ENCODE measurements around the gene MRPL50.

DNA sequence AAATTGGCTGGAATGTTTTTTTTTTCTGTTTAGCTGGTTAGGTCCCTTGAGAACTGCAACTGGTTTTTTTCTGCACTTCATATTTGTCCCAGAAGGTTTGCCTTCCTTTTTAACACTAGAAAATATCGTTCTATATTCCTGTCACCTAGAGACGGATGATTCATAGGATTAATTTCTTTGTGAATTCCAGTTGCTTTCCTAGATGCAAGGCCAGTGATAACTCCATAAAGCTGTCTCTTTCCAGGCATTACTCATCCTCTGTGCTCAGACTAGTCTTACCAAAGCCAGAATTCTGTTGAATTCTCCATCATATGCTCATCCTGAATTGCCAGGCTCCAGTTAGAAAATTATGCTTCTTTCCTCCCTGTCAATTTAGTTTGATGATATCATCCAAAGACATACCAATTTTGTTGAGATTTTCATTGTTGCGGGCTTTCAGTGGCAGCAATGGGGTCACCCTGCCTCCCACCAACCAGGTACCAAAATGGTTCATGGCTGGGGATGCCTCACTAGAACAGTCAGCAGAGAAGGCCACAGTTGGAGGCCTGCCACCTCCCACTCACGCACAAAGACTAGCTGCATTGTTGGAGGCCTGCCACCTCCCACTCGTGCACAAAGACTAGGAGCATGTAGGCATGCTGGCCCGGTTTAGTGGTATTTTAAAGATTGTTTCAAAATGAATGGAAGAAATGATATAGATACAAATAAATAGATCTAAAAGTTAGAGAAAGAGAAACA, 22.1 kb downstream of the MRPL50 start:
- TF ChIP-seq, protein P1, sequence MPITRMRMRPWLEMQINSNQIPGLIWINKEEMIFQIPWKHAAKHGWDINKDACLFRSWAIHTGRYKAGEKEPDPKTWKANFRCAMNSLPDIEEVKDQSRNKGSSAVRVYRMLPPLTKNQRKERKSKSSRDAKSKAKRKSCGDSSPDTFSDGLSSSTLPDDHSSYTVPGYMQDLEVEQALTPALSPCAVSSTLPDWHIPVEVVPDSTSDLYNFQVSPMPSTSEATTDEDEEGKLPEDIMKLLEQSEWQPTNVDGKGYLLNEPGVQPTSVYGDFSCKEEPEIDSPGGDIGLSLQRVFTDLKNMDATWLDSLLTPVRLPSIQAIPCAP (CRISPR knock-in tag; IDR thresholded peaks at IDR 0.05): no peak
- TF ChIP-seq FOXP1 (CRISPR knock-in tag; IDR thresholded peaks at IDR 0.05; ENCODE audit: borderline replicate concordance): no peak
- TF ChIP-seq TEAD4 (CRISPR knock-in tag; IDR thresholded peaks at IDR 0.05): no peak
- TF ChIP-seq MXD4 (CRISPR knock-in tag; IDR thresholded peaks at IDR 0.05; ENCODE audit: borderline replicate concordance): no peak
- TF ChIP-seq, protein P2, sequence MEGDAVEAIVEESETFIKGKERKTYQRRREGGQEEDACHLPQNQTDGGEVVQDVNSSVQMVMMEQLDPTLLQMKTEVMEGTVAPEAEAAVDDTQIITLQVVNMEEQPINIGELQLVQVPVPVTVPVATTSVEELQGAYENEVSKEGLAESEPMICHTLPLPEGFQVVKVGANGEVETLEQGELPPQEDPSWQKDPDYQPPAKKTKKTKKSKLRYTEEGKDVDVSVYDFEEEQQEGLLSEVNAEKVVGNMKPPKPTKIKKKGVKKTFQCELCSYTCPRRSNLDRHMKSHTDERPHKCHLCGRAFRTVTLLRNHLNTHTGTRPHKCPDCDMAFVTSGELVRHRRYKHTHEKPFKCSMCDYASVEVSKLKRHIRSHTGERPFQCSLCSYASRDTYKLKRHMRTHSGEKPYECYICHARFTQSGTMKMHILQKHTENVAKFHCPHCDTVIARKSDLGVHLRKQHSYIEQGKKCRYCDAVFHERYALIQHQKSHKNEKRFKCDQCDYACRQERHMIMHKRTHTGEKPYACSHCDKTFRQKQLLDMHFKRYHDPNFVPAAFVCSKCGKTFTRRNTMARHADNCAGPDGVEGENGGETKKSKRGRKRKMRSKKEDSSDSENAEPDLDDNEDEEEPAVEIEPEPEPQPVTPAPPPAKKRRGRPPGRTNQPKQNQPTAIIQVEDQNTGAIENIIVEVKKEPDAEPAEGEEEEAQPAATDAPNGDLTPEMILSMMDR (IDR thresholded peaks at IDR 0.05): no peak
- TF ChIP-seq, protein P3, sequence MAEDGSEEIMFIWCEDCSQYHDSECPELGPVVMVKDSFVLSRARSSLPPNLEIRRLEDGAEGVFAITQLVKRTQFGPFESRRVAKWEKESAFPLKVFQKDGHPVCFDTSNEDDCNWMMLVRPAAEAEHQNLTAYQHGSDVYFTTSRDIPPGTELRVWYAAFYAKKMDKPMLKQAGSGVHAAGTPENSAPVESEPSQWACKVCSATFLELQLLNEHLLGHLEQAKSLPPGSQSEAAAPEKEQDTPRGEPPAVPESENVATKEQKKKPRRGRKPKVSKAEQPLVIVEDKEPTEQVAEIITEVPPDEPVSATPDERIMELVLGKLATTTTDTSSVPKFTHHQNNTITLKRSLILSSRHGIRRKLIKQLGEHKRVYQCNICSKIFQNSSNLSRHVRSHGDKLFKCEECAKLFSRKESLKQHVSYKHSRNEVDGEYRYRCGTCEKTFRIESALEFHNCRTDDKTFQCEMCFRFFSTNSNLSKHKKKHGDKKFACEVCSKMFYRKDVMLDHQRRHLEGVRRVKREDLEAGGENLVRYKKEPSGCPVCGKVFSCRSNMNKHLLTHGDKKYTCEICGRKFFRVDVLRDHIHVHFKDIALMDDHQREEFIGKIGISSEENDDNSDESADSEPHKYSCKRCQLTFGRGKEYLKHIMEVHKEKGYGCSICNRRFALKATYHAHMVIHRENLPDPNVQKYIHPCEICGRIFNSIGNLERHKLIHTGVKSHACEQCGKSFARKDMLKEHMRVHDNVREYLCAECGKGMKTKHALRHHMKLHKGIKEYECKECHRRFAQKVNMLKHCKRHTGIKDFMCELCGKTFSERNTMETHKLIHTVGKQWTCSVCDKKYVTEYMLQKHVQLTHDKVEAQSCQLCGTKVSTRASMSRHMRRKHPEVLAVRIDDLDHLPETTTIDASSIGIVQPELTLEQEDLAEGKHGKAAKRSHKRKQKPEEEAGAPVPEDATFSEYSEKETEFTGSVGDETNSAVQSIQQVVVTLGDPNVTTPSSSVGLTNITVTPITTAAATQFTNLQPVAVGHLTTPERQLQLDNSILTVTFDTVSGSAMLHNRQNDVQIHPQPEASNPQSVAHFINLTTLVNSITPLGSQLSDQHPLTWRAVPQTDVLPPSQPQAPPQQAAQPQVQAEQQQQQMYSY (CRISPR knock-in tag; IDR thresholded peaks at IDR 0.05): no peak
